NB4 (cell line): Measurements from ENCODE around the gene DNAH7.

Source experiments
- CTCF ChIP-seq: IDR thresholded peaks from one replicate; pipeline ENCODE4 v1.5.1; 2012; ENCODE audit warnings: low read depth, low read length
- POLR2A ChIP-seq: IDR thresholded peaks from 2 replicates; pipeline ENCODE4 v1.6.1; 2011; ENCODE audit warnings: mild to moderate bottlenecking; ENCODE audit not compliant: insufficient read length; ENCODE audit errors: extremely low read depth

- TF ChIP-seq POLR2A: no peak
- no peak for TF ChIP-seq CTCF
Observed at GRCh38 chr2:196074631-196075030, 6.0 kb upstream of the DNAH7 start.
